AG09309 (cell line): ENCODE measurements around the gene CAPN5.
"Not testable (repeated sequence)": the region's sequence is repeated elsewhere in the genome, so short reads cannot be mapped to it uniquely, and the experiment has no call there.

Experiments
- DNase-seq: peaks from one replicate; pipeline ENCODE4 v3.0.0-alpha.2; 2010; ENCODE audit warnings: low read depth
- H3K4me3 ChIP-seq: 2 replicates; pipeline ENCODE4 v1.5.1; 2011; ENCODE audit warnings: mild to moderate bottlenecking, low read depth, low read length, moderate library complexity; ENCODE audit not compliant: control insufficient read depth
- TF ChIP-seq, protein P1 (sequence below): IDR thresholded peaks from 2 replicates; pipeline ENCODE4 v1.5.1; 2011; ENCODE audit warnings: mild to moderate bottlenecking, low read depth, low read length, inconsistent platforms; ENCODE audit not compliant: insufficient read depth, control insufficient read depth; ENCODE audit errors: missing control alignments

Gene CAPN5

GRCh38 chr11:77066229-77067042, at the start of gene CAPN5:
TSS of gene CAPN5 (plus strand) at chr11:77066971. CDS start at chr11:77084887, 17,916 bp downstream.
- TF ChIP-seq, protein P1, sequence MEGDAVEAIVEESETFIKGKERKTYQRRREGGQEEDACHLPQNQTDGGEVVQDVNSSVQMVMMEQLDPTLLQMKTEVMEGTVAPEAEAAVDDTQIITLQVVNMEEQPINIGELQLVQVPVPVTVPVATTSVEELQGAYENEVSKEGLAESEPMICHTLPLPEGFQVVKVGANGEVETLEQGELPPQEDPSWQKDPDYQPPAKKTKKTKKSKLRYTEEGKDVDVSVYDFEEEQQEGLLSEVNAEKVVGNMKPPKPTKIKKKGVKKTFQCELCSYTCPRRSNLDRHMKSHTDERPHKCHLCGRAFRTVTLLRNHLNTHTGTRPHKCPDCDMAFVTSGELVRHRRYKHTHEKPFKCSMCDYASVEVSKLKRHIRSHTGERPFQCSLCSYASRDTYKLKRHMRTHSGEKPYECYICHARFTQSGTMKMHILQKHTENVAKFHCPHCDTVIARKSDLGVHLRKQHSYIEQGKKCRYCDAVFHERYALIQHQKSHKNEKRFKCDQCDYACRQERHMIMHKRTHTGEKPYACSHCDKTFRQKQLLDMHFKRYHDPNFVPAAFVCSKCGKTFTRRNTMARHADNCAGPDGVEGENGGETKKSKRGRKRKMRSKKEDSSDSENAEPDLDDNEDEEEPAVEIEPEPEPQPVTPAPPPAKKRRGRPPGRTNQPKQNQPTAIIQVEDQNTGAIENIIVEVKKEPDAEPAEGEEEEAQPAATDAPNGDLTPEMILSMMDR: peak; percentile 41
- H3K4me3 ChIP-seq: peak within 1 kb of the TSS; percentile 84
- DNase-seq: peak; percentile 65

GRCh38 chr11:77018396-77018924, 48.3 kb upstream of the CAPN5 start:
- DNase-seq, H3K4me3 ChIP-seq: not testable (repeated sequence)

DNA sequence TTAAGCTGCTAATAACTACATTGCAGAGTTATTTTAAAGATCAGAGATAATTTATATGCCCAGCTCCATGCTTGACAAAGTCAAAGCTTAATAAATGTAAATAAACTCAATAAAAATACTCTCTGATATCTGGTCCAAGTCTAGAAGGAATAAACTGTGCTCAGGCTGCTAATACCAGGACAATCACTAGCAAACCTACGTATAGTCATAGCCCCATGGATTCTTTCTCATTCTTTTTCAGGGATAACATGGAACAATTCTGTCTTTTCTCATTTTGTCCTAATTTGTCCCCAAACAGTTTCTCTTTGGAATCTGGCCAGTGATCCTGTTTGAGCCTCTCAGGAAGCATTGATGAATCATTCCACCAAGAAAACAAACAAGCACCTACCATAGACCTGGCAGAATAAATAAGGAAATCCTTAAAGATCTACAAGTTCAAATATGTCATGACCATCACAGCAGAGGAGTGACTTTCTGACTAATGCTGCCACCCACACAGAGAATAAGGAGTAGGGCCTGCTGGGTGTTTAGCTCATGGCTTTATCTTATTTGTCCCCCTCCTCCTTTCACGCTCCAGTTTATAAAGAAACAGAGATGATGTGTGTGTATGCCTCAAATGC, 46.7 kb upstream of the CAPN5 start:
- no peak for DNase-seq
- H3K4me3 ChIP-seq: no peak overlapping the region
- TF ChIP-seq, protein P1: no peak

DNA sequence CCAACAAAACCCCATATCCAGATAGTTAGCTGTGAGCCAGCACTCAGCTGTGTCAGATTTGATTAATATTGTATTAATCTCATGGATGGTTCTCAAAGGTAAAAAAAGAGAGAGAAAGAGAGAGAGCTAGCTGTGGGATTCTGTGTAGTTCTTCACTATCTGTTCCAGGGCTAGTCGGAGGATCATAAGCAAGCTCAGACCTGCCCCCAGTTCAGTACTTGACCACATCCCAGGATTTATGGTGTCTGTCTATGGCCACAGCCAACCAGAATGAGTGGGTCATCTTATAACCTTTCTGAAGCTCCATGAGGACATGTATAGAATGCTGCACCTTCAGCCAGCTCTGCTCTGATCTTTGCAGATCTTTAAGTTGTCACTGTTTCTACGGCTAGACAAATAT, 46.0 kb upstream of the CAPN5 start:
- TF ChIP-seq, protein P1: no peak
- no peak overlapping the region for H3K4me3 ChIP-seq
- no peak for DNase-seq

DNA sequence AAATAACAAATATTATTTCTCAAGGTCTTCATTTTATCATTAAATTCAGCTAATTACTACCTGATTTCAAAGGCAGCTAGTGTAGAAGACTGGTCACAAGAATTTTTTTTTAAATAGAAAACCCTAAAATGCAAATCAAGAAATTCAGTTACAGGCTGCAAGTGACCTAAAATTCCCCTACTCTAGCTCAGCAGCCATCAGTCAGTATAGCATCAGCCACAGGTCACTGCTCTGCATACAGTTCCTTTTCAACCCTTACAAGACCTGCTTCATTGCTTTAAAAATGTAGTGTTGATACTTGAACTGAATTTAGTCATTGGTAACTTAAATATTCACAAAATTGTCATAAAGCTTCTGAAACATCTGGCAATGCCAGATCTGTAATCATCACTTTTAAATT, 42.0 kb upstream of the CAPN5 start:
- H3K4me3 ChIP-seq: no peak overlapping the region
- DNase-seq: no peak
- TF ChIP-seq, protein P1: no peak

GRCh38 chr11:77026221-77026620, 40.5 kb upstream of the CAPN5 start:
- TF ChIP-seq, protein P1: no peak
- no peak for DNase-seq

DNA sequence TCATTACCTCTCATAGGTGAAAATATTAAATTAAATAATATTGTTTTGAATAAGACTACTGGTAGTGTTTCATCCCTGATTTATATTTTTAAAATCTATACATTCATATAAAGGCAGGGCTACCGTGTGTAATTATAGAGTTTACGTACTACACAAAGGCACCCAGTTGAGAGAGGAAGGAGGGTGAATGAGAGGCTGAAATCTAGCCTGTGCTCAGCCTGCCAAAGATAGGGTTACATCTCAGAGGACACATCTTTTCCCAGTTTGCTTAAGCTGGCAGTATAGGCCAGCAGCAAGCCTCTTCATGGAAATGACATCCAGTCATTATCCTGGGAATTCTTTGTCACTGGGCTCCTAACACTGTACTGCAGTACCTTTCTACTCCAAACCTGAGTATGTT, 40.0 kb upstream of the CAPN5 start:
- TF ChIP-seq, protein P1: no peak
- H3K4me3 ChIP-seq: no peak overlapping the region
- DNase-seq: no peak

More at GRCh38 chr11:77026221-77026620, 40.5 kb upstream of the CAPN5 start:
- no peak overlapping the region for H3K4me3 ChIP-seq
